ENCODE measurements around the gene UTRN.

Gene UTRN

DNA sequence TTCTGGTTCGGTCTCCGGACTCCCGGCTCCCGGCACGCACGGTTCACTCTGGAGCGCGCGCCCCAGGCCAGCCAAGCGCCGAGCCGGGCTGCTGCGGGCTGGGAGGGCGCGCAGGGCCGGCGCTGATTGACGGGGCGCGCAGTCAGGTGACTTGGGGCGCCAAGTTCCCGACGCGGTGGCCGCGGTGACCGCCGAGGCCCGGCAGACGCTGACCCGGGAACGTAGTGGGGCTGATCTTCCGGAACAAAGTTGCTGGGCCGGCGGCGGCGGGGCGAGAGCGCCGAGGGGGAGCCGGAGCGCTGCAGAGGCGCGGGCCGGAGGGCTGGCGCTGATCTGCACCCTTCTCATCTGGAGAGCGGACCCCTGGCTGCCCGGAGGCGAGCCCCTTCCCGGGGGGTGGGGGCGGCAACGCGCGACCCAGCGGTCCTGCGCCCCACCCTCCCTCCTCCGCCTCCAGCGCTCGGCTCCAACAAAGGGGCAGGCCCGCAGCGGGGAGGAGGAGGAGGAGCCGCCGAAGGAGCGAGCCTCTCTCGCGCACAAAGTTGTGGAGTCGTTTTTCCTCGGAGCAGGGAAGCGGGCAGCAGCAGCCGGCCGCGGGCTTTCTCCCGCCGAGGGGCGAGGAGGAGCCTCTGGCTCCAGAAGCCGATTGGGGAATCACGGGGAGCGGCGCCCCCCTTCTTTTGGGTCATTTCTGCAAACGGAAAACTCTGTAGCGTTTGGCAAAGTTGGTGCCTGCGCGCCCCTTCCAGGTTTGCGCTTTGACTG is at the start of gene UTRN:
TSS of gene UTRN (plus strand) at position 553 of the 765 bp plus-strand sequence. CDS start 6,494 bp downstream, outside the sequence.
- peak; percentile 17 for DNase-seq (ENCODE audit: low read depth)

DNA sequence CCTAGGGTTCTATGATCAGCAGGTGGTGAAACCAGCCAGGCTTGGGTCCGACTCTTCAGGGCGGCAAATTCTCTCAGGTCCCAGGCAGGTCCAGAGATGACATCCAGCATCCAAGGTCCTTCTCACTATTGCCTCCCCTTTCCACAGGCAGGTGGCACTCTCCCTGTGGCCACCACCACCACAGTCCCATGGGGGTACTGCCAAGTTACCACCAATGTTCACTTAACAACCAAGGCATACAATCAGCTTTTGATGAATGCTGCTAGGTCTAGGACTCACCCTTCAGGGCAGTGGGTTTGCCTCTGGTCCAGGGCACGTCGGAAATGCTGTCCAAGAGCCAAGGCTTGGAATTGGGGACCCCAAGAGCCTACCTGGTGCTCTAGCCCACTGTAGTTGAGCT is 40.4 kb upstream of the UTRN start:
- DNase-seq (ENCODE audit: low read depth) = no peak

DNA sequence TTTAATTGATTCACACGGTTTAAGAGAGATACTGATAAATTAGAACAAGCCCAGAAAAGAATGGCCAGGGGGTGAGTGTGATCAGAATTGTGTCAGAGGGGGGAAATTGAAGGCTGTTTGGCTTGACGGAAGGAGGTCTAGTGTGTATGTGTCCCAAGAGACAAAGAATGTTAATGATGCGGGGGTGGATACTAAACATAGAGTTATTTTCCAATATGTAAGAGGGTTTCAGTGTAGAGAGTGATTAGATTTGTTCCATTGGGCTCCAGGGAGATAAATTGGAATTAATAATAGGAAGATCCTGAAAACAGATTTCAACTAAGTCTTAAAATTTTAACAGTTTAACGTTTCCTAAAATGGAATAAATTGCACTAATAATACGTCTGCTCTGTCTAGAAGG is 38.1 kb upstream of the UTRN start:
- DNase-seq (ENCODE audit: low read depth) = no peak

DNA sequence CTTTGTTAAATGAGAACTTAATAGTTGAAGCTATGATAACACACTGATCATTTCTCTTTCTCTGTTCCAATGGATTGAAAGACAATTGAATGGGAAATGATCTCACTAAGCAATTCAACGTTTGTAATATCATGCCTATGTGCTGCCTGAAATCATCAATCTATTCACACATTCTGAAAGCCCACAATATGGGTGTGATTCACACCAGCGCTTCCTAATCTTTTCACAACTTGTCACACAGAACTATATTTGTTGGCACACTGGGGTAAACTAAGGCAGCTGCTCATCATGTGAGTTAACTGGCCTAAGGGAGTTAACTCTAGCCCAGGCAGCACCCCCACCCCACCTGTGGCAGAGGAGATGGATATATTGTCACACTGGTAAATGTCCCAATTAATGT is 37.1 kb upstream of the UTRN start:
- no peak for DNase-seq (ENCODE audit: low read depth)

DNA sequence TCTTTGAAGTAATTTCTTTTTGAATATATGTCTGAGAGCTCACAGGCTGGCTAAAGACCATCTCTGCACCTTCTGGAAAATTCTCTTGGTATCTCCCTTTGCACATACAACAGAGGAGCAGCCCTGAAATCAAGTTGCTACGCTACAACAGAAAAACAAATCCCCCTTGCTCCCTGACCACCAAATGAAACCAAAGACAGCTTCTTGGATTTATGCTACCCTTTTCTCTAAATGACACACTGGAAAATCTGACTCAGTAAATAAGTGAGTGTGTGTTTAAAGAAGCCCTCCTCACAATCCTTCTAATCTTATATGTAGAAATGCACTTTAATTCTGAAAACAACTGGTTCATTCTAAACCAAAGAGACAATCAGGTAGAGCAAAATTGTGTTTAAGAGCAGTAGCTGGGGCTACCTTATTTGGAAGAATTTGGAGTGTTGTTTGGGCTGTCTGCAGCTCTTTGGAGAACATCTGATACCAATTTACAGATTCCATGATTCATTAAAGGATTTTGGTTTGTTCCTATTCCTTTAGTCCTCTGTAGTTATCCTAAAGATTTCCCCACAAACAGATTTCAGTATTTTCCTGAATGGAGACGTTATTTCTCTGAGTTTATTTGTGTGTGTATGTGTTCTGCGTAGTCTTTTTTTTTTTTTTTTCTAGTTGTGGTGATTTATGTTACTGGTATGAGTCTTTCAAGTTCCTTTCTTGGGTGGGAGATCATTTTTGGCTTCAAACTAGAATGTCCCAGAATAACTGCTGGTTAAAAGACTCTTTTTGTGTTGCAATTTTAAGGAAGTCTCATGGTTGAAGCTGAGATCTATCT is 36.4 kb upstream of the UTRN start:
- no peak for DNase-seq (ENCODE audit: low read depth)

DNA sequence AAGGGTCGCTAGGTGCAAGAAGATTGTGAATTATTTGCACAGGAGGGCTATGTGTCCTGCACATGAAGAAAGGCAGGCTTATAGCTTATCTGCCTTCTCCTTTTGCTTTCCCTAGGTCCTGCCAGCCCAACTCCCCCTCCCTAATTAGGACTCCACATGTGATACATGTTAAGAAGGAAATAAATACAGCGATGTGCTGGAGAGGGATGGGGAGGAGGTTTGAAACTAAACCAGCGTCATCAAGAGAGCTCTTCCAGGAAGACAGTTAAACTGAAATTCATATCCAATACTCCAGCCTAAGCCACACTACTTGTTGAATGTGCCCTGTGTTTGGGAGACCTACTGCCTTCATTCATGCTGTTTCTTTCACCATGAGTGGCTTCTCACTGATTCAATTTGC is 34.9 kb upstream of the UTRN start:
- no peak for DNase-seq (ENCODE audit: low read depth)

DNA sequence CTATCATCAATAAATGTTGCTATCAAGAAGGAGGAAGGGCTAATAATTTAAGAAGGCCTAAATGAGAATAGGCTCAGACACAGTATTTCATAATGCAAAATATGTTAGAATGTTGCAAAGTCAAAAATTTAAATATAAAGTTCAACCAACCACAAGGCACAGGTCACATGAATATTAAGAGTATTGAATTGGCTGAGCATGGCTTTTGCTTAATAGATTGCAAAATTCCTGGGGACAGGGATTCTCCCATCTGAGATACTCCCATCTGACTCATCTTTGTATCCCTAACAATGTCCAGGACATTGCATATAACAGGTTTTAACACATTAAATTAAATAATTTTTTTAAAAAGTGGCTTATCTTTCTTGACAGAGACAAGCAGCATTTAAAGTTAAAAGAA is 32.9 kb upstream of the UTRN start:
- DNase-seq (ENCODE audit: low read depth) = no peak

DNA sequence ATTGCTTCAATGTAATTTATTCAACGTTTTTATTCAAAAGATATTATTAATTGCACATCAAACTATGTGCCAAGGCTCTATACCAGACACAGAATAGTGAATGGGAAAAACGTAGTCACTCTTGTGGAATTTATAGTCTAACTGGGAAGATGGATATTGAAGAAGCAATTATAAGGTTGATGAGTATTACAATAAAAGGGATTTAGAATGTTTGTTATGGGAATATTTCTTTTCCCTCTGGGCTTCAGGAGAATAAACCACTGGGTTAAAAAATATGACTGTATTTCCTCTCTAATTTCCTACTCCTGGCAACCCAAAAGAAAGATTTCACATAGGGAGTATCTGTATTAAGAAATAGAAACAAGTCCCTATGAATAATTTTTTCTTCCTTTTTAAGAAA is 25.1 kb upstream of the UTRN start:
- DNase-seq (ENCODE audit: low read depth) = no peak

DNA sequence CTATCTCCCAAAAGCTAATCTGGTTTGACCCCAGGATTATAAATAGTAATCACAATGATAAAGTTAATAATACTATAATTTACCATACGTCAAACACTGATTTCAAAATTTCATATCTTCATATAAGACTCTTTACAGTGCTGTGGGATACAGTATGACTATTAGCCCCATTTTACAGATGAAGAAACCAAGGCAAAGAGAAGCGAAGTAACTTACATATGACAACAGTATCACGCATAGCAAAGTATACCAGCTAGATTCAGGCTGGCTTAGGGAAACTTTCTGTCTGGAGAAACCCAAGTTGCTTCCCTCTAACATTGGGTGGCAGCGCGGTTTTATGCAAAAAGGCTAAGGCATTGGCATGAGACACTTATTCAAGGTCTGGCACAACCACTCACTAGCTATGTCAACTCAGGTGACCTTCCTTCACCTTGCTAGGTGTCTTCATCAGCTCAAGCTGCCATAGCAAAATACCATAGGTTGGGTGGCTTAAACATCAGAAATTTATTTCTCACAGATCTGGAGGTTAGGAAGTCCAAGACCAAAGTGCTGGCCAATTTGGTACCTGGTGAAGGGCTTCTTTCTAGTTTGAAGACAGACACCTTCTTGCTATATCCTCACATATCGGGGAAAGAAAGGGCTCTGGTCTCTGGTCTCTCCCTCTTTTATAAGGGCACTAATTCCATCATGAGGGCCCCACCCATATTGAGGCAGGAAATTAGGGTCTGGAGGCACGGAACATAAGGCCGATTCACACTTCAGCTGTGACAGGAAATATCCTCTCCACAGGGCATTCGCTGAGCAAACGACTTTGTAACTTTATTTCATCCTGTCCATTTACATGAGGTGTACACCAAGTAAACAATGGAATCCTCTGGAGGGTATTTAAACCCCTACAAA is 22.4 kb upstream of the UTRN start:
- DNase-seq (ENCODE audit: low read depth) = no peak

DNA sequence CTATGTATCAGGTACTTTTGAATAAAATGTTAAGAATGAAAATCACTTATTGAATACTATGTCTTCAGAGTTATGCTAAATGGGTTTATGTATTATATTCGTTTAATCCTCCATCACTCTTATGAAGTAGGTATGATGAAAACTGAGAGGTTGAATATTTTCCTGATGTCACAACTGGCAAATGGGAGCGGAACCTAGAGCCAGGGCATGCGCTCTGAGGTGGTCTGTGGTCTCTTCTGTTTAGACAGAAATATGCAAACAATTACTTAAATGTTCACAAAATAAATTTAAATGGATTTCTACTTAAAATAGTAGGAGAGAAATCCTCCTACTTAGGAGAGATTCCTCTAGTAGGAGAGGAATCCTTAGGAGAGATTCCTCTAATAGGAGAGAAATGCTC is 21.3 kb upstream of the UTRN start:
- no peak for DNase-seq (ENCODE audit: low read depth)

DNA sequence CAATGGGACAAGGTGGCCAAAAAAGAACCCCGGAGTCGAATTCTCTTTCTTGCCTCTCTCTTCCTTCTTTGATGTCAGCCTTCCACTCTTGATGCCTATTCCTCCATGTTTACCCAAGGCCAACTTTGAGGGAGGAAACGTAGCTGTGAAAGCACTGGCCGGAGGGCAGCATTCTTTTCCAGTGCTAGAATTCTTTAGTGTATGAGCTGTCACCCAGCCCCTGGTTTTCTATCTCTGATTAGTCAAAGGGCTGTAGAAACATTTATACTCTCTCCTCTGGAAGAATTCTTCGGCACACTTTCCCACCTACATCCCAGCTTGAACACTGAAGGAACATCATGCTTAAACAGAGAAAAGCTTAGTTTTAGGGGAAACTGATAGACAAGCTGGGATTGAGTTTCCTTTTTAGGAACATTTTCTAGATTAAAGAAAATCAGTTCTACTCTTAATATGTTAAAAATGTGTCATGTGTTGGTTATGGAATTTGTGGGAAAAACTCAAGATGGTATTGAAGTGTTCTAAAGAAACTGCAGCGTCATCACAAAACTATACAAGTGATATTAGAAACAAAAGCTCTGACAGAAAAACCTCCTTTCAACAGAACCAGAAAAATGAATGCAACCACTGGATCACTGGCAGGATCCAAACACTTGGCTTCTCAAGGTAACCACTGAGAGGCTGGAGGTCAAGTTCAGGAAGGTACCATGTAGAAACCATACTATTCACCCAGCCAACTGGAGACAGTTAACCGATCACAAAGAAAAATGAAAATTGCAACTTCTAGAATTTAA is 20.7 kb upstream of the UTRN start:
- no peak for DNase-seq (ENCODE audit: low read depth)

DNA sequence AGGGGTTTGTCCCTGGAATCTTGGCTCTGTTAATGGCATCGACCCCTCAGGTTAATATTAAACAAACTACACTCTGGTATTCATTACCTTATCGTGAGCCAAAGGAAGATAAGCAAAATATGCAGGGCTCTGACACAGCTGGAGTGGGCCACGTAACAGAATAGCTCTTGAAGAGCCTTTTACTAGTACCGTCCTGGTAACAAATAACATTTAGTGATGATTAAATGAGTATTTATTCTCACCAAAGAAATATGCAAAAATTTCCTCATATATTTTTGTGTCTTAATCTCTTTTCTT is 20.1 kb upstream of the UTRN start:
- no peak for DNase-seq (ENCODE audit: low read depth)

DNA sequence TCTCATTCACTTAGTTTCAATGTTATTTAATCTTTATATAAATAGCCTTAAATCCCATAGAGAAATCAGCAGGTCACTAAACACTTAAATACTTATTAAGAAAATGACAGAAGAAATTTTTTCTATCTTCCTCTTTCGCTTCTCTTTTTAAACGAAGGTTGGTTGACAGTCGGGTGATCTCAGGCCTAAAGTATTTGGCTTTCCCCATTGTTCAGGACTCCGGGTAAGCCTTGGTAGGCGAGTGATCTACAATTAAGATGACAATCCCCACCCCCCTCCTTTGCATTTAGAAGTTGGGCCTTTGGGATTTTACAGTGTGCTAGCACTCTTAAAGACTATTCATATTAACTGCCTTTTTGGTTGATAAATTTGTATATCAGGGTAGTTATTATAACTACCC is 19.7 kb upstream of the UTRN start:
- no peak for DNase-seq (ENCODE audit: low read depth)

DNA sequence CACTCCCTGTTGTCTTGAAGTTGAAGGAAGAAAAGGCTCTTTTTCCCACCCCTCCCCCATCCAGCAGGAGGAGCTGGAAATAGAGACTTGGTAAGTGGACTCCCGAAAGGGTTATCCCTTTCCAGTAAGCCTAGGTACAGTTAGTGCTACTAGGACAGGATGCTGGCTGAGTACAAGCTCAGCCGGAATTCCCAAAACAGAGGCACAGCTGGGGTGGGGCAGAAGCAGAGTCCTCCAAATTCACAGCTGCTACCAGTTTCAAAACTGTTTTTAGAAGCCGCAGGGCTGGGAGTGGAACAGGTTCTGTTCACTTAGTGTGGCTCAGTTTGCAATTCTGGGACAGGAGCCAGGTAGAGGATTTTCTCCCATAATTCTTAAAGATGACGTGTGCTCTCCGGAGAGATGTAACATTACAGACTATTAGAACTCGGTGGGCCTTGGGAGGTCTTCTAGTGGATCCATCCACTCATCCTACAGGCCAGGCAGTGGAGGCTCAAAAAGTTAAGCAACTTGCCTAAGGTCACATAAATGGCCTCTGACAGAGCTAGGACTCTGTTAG is 19.0 kb upstream of the UTRN start:
- DNase-seq (ENCODE audit: low read depth) = no peak

DNA sequence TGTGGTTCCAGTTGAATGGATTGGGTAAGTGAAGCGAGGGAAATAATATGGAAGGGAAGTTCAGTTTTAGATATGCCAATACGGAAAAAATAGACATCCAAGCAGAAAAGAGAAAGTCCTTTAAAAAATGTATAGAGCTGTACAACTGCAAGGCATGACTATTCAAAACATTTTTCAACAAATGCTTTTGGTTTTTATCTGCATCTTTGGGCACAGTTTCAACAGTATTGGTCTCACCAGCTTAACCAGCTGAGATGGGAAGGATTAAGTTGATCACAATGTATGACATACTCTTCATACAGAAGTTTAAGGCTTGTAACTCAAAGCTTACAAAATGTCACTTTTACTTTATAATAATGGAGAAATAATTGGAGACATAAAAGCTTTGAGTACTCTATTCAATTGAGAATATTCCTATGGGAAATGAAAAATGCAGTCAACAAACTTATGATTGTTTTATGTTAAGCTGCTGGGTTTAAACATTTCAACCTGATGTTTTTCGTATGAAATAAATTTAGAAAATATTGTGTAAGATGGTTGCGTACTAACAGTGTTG is 16.3 kb upstream of the UTRN start:
- DNase-seq (ENCODE audit: low read depth) = no peak

DNA sequence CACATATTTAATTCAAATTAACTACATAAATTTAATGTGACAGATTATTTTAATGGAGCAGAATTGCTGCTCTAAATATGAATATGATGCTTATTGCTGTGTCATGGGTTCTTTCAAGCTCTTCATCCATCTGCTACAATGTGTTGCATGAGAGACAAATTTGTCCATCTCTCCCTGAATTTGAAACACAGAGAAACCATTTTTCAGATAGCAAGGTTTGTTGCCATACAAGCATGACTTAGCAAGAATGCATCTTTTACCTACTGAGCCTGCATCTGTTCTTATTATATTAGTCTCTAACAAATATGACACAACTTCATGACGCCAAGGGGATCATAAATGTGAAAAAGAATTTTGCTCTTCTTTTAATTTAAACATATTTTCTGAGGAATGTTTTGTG is 8.0 kb upstream of the UTRN start:
- DNase-seq (ENCODE audit: low read depth) = no peak

DNA sequence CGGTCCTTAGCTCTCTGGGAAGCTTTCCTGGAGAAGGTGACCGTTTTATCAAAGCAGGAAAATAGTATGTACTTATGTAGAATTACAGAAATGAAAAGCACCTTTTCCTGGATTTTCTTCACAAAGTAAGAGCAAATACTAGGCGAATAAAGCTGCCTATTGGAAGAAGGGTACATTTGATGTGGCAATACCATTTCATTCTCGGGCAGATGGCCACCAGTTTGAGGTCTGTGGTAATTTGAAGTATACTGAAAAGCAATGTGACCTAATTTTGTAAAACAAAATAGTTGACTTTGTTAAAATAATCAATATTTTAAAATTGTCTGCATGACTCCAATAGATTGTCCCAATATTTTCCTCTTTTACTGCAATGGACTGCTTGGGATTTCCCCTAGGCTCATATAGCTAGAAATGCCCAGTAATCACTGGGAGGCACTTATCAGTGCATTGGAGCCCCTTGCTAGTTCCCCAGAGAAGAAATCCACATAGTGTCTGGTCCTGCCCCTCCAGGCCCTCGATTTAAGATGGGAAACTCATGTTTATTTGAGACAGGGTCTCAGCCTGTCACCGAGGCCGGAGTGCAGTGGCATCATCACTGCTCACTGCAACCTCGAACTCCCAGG is 7.4 kb upstream of the UTRN start:
- DNase-seq (ENCODE audit: low read depth) = no peak

DNA sequence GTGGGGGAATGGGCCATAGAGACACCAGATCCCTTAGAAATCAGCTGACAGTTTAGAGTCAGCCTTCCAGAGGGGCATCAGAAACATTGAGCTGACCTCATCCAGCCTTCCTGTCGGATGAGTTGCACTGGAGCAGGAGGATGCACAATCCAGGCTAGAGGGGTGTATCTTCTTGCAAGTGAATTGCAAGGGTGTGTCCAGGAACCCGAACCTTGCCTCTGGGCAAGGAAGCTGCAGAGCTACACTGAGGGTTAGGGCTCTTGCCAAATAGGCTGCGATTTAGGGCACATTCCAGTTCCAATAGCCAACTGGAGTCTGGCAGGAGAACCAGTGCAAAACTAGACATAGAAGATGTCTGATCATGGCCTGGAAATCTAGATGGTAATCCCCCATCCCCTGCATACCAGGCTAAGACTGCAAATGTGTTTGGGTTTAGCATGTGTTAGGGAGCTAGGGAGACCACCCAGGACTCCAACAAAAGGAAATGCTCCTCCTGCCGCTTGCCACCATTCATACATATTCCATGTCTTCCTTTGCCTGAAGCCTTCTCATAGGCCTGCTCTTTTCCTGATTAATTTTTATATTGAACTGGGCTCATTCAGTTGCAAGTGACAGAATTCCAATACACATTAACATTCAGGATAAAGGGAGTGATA is 6.3 kb upstream of the UTRN start:
- DNase-seq (ENCODE audit: low read depth) = no peak

DNA sequence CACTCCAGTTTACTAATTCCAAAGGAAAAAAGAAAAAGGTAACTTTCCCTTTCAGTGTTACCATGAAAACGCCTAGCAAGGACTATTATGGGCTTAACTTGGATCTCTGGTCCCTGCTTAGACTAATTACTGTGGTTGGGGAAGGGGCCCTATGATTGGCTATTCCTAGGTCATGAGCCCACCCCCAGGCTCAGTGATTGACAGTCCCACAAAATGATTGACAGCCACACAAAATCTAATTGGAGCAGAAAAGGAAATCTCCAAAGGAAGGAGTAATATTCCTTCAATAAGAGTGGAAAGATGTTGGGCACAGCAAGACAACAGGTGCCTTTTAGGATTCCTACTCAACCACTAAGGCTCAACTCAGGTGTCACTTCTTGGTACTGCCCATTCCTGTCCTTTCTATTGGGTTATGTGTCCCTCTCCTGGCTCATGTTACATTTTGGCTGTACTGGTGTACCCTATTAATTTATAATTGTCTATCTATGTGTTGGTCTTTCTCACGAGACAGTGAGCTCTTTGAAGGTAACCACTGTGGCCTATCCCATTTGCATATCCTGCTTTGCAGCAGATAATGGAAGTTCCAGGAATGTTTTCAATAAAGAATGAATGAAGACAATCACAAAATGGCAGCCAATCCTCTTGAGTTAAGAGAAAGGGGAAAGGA is 5.5 kb upstream of the UTRN start:
- no peak for DNase-seq (ENCODE audit: low read depth)
